ENCODE measurements around the gene OSGIN1.

OSGIN1 gene, protein sequence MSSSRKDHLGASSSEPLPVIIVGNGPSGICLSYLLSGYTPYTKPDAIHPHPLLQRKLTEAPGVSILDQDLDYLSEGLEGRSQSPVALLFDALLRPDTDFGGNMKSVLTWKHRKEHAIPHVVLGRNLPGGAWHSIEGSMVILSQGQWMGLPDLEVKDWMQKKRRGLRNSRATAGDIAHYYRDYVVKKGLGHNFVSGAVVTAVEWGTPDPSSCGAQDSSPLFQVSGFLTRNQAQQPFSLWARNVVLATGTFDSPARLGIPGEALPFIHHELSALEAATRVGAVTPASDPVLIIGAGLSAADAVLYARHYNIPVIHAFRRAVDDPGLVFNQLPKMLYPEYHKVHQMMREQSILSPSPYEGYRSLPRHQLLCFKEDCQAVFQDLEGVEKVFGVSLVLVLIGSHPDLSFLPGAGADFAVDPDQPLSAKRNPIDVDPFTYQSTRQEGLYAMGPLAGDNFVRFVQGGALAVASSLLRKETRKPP
- long read RNA-seq, transcript OSGIN1-203 (6 exons, 1,940 nt): major isoform, 6 of 6 reads
- long read RNA-seq, partial matches to known transcripts: 0 of 6 reads
- long read RNA-seq, other reads (novel, unspliced or antisense): 0 of 6 reads

DNA sequence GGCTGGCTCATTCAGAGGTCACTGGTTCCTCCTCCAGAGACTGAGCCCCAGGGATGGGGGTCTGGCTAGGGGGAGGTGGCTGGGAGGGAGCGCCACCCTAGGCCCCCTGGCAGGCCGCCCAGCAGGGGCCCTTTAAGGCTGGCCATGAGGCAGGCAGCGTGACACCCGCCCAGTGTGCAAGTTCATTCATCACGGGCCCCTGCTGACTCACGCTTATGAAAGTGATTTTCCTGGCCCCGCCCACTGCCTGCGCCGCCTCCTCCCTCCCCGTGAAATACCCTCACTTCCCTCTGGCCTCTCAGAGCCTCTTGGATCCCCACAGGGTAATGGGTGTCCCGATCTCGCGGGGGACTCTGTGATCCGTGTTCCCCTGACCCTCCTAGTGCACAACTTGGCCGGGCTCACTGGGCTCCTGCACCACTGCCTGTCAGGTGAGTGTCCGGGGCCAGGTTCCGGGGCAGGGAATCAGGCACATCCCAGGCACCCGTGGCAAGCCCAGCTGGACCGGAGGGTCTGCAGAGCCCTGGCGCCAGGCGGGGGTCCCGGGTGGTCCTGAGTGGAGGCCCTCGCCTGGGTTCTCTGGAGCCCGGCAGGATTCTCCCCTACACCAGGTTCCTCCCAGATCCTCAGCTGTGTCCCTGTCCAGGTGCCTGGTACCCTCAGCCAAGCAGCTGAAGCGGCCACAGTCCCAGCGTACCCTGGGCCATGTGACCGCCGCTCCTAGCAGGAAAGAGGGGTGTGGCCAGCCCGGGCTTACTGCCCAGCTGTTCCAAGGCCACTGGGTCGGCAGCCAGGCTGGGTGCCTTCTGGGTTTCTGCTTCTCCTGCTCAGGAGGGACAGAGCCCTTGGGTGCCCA is at the start of gene OSGIN1:
OSGIN1 (plus strand) TSS at position 301 of the 856 bp plus-strand sequence. CDS start 4,432 bp downstream, outside the sequence.
- Histone ChIP-seq H3K27me3 (ENCODE audit: insufficient read depth, poor library complexity, severe bottlenecking) (no peaks in the 10 kb centered on the region), H3K27ac (replicated peaks) (peak within 1 kb of the TSS; percentile 50), H3K4me3 (replicated peaks; ENCODE audit: insufficient read depth, low read length) (peak within 1 kb of the TSS; percentile 56)
- peak; percentile 82 to 94 for DNase-seq (ENCODE audit: low read depth in 1 of 2, low spot score in 1 of 2)
- TF ChIP-seq, protein P1, sequence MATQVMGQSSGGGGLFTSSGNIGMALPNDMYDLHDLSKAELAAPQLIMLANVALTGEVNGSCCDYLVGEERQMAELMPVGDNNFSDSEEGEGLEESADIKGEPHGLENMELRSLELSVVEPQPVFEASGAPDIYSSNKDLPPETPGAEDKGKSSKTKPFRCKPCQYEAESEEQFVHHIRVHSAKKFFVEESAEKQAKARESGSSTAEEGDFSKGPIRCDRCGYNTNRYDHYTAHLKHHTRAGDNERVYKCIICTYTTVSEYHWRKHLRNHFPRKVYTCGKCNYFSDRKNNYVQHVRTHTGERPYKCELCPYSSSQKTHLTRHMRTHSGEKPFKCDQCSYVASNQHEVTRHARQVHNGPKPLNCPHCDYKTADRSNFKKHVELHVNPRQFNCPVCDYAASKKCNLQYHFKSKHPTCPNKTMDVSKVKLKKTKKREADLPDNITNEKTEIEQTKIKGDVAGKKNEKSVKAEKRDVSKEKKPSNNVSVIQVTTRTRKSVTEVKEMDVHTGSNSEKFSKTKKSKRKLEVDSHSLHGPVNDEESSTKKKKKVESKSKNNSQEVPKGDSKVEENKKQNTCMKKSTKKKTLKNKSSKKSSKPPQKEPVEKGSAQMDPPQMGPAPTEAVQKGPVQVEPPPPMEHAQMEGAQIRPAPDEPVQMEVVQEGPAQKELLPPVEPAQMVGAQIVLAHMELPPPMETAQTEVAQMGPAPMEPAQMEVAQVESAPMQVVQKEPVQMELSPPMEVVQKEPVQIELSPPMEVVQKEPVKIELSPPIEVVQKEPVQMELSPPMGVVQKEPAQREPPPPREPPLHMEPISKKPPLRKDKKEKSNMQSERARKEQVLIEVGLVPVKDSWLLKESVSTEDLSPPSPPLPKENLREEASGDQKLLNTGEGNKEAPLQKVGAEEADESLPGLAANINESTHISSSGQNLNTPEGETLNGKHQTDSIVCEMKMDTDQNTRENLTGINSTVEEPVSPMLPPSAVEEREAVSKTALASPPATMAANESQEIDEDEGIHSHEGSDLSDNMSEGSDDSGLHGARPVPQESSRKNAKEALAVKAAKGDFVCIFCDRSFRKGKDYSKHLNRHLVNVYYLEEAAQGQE (IDR thresholded peaks at IDR 0.05; ENCODE audit: insufficient replicate concordance, low read depth): no peak
- peak; percentile 26; the same call in 1 of the 2 replicates for TF ChIP-seq SPI1 (IDR thresholded peaks at IDR 0.05; ENCODE audit: borderline replicate concordance, low read depth)

DNA sequence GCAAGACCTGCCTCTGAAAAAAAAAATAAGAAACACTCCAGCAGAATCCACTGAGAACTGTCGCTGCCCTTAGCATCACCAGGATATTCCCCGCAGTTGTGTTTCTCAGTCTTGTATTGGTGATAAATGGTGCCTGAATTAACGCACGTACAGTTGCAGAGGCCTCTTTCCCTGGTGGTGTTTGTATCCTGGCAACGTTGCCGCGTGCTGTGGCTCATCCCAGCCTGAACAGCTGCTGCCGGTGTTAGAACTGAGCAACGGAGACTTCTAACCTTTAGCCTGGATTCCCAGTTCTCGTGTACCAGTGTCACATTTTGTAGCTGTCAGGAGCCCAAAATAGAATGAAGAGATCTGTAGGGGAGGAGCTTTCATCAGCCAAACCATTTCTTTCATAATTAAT is 49.3 kb upstream of the OSGIN1 start:
- H3K4me3 ChIP-seq (replicated peaks; ENCODE audit: insufficient read depth, low read length): no peak overlapping the region
- H3K27me3 ChIP-seq (ENCODE audit: insufficient read depth, poor library complexity, severe bottlenecking): no peaks in the 10 kb centered on the region
- DNase-seq (ENCODE audit: low read depth in 1 of 2, low spot score in 1 of 2): no peak
- no peak overlapping the region for H3K27ac ChIP-seq (replicated peaks)
- TF ChIP-seq, protein P2, sequence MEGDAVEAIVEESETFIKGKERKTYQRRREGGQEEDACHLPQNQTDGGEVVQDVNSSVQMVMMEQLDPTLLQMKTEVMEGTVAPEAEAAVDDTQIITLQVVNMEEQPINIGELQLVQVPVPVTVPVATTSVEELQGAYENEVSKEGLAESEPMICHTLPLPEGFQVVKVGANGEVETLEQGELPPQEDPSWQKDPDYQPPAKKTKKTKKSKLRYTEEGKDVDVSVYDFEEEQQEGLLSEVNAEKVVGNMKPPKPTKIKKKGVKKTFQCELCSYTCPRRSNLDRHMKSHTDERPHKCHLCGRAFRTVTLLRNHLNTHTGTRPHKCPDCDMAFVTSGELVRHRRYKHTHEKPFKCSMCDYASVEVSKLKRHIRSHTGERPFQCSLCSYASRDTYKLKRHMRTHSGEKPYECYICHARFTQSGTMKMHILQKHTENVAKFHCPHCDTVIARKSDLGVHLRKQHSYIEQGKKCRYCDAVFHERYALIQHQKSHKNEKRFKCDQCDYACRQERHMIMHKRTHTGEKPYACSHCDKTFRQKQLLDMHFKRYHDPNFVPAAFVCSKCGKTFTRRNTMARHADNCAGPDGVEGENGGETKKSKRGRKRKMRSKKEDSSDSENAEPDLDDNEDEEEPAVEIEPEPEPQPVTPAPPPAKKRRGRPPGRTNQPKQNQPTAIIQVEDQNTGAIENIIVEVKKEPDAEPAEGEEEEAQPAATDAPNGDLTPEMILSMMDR (IDR thresholded peaks at IDR 0.05; ENCODE audit: insufficient read depth, low read length): no peak
- TF ChIP-seq POLR2AphosphoS5 (IDR thresholded peaks at IDR 0.05; ENCODE audit: low read depth) (no peak), SPI1 (IDR thresholded peaks at IDR 0.05; ENCODE audit: borderline replicate concordance, low read depth) (no peak), GABPA (IDR thresholded peaks at IDR 0.05; ENCODE audit: low read depth) (no peak)
- TF ChIP-seq, protein P1 (IDR thresholded peaks at IDR 0.05; ENCODE audit: insufficient replicate concordance, low read depth): no peak

DNA sequence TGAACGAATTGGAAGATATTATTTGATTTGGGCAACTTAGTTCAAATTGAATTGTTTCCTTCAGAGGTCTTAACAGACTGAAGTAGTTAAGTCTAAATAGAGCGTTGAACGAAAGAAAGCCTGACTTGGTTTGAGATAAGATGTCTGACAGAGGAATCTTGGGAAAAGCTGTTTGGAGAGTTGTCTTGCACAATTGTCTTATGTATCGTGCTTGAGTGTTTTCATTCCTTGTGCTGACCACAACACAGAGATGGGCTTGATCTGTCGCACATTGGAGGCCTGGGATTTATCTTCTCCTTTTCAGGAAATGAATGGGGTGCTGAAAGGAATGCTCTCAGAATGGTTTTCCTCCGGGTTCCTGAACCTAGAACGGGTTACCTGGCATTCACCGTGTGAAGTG is 46.4 kb upstream of the OSGIN1 start:
- H3K27me3 ChIP-seq (ENCODE audit: insufficient read depth, poor library complexity, severe bottlenecking): no peaks in the 10 kb centered on the region
- no peak overlapping the region for H3K27ac ChIP-seq (replicated peaks)
- no peak for DNase-seq (ENCODE audit: low read depth in 1 of 2, low spot score in 1 of 2)
- TF ChIP-seq POLR2AphosphoS5 (IDR thresholded peaks at IDR 0.05; ENCODE audit: low read depth) (no peak), GABPA (IDR thresholded peaks at IDR 0.05; ENCODE audit: low read depth) (no peak), SPI1 (IDR thresholded peaks at IDR 0.05; ENCODE audit: borderline replicate concordance, low read depth) (no peak)
- TF ChIP-seq, protein P1 (IDR thresholded peaks at IDR 0.05; ENCODE audit: insufficient replicate concordance, low read depth): no peak
- TF ChIP-seq, protein P2 (IDR thresholded peaks at IDR 0.05; ENCODE audit: insufficient read depth, low read length): no peak
- no peak overlapping the region for H3K4me3 ChIP-seq (replicated peaks; ENCODE audit: insufficient read depth, low read length)
